ENCODE results near the gene PGD. TPM values are rescaled to one million over a fixed set of nuclear protein-coding genes. Genes with fewer than 3 reads are reported as not detected.
"Not testable (repeated sequence)": the region's sequence is repeated elsewhere in the genome, so short reads cannot be mapped to it uniquely, and the experiment has no call there.

PGD gene
- total RNA-seq (72.2 TPM), polyA plus RNA-seq (48.9 TPM)
- long read RNA-seq, donor 1, partial matches to known transcripts = 0 of 1 reads
- long read RNA-seq, donor 1, other reads (novel, unspliced or antisense) = 0 of 1 reads
- long read RNA-seq, donor 2, transcript PGD-201 (13 exons, 1,885 nt) = major isoform, 36 of 36 reads
- long read RNA-seq, donor 2, partial matches to known transcripts = 0 of 36 reads
- long read RNA-seq, donor 2, other reads (novel, unspliced or antisense) = 0 of 36 reads
- long read RNA-seq, donor 3, transcript PGD-201 (13 exons, 1,885 nt) = major isoform, 36 of 49 reads
- long read RNA-seq, donor 3, partial matches to known transcripts = 13 of 49 reads
- long read RNA-seq, donor 3, other reads (novel, unspliced or antisense) = 0 of 49 reads
- long read RNA-seq, donor 4, transcript PGD-201 (13 exons, 1,885 nt) = major isoform, 13 of 13 reads
- long read RNA-seq, donor 4, partial matches to known transcripts = 0 of 13 reads
- long read RNA-seq, donor 4, other reads (novel, unspliced or antisense) = 0 of 13 reads
- long read RNA-seq, donor 5, transcript PGD-201 (13 exons, 1,885 nt) = major isoform, 38 of 48 reads
- long read RNA-seq, donor 5, partial matches to known transcripts = 10 of 48 reads
- long read RNA-seq, donor 5, other reads (novel, unspliced or antisense) = 0 of 48 reads
- long read RNA-seq, donor 6, transcript PGD-201 (13 exons, 1,885 nt) = major isoform, 17 of 17 reads
- long read RNA-seq, donor 6, partial matches to known transcripts = 0 of 17 reads
- long read RNA-seq, donor 6, other reads (novel, unspliced or antisense) = 0 of 17 reads
- long read RNA-seq, donor 7, transcript PGD-201 (13 exons, 1,885 nt) = major isoform, 11 of 11 reads
- long read RNA-seq, donor 7, partial matches to known transcripts = 0 of 11 reads
- long read RNA-seq, donor 7, other reads (novel, unspliced or antisense) = 0 of 11 reads
- long read RNA-seq, donor 8, transcript PGD-201 (13 exons, 1,885 nt) = major isoform, 10 of 10 reads
- long read RNA-seq, donor 8, partial matches to known transcripts = 0 of 10 reads
- long read RNA-seq, donor 8, other reads (novel, unspliced or antisense) = 0 of 10 reads
- long read RNA-seq, donor 9, transcript PGD-201 (13 exons, 1,885 nt) = major isoform, 24 of 25 reads
- long read RNA-seq, donor 9, partial matches to known transcripts = 0 of 25 reads
- long read RNA-seq, donor 9, other reads (novel, unspliced or antisense) = 0 of 25 reads
- long read RNA-seq, donor 10, transcript PGD-201 (13 exons, 1,885 nt) = major isoform, 17 of 17 reads
- long read RNA-seq, donor 10, partial matches to known transcripts = 0 of 17 reads
- long read RNA-seq, donor 10, other reads (novel, unspliced or antisense) = 0 of 17 reads

GRCh38 chr1:10398734-10399443, at the start of gene PGD:
PGD (plus strand) TSS chr1:10399064; CDS start chr1:10399118, 54 bp downstream.
- H3K36me3 ChIP-seq (ENCODE audit: control insufficient read depth in 2 of 2, insufficient read depth in 2 of 2, low read length in 1 of 2) = peaks cover 8 to 10% of the 10 kb centered on the region in 2 donors
- no peaks in the 10 kb centered on the region for H3K27me3 ChIP-seq (ENCODE audit: control insufficient read depth in 2 of 2, insufficient read depth in 1 of 2, low read length in 1 of 2)
- peaks cover 0 to 6% of the 10 kb centered on the region in 2 donors for H3K9me3 ChIP-seq (ENCODE audit: control insufficient read depth in 2 of 2, insufficient read depth in 1 of 2, low read length in 1 of 2)
- under 1% methylated on average over 76 of the region's 76 CpGs for WGBS
- H3K27ac ChIP-seq (ENCODE audit: low read depth in 1 of 2, low read length in 1 of 2) = peak within 1 kb of the TSS; percentile 85 to 89
- DNase-seq (ENCODE audit: low read depth in 6 of 9, low spot score in 9 of 9) = peak; percentile 85 to 97 (median 93)
- H3K4me1 ChIP-seq (ENCODE audit: control insufficient read depth in 2 of 2, insufficient read depth in 2 of 2, low read length in 2 of 2) = peaks cover 13 to 16% of the 10 kb centered on the region in 2 donors
- peak within 1 kb of the TSS; percentile 82 to 94 for H3K4me3 ChIP-seq (ENCODE audit: low read length in 2 of 2)

- WGBS = 98% methylated on average over 4 of the region's 4 CpGs
- H3K36me3 ChIP-seq (ENCODE audit: control insufficient read depth in 2 of 2, insufficient read depth in 2 of 2, low read length in 1 of 2) = peaks cover 0 to 7% of the 10 kb centered on the region in 2 donors
Measured at GRCh38 chr1:10353282-10353681, 45.6 kb upstream of the PGD start.

GRCh38 chr1:10353693-10354092, 45.2 kb upstream of the PGD start:
- peaks cover 0 to 4% of the 10 kb centered on the region in 2 donors for H3K36me3 ChIP-seq (ENCODE audit: control insufficient read depth in 2 of 2, insufficient read depth in 2 of 2, low read length in 1 of 2)
- H3K9me3 ChIP-seq (ENCODE audit: control insufficient read depth in 2 of 2, insufficient read depth in 1 of 2, low read length in 1 of 2) = no peaks in the 10 kb centered on the region
- no peak overlapping the region for H3K4me3 ChIP-seq (ENCODE audit: low read length in 2 of 2)
- DNase-seq (ENCODE audit: low read depth in 6 of 9, low spot score in 9 of 9) = no peak
- no peaks in the 10 kb centered on the region for H3K4me1 ChIP-seq (ENCODE audit: control insufficient read depth in 2 of 2, insufficient read depth in 2 of 2, low read length in 2 of 2)
- H3K27ac ChIP-seq (ENCODE audit: low read depth in 1 of 2, low read length in 1 of 2) = no peak overlapping the region
- 93% methylated on average over 2 of the region's 2 CpGs for WGBS
- H3K27me3 ChIP-seq (ENCODE audit: control insufficient read depth in 2 of 2, insufficient read depth in 1 of 2, low read length in 1 of 2) = no peaks in the 10 kb centered on the region

More at GRCh38 chr1:10353282-10353681, 45.6 kb upstream of the PGD start:
- Histone ChIP-seq H3K27ac (ENCODE audit: low read depth in 1 of 2, low read length in 1 of 2) (no peak overlapping the region), H3K4me3 (ENCODE audit: low read length in 2 of 2) (no peak overlapping the region), H3K4me1 (ENCODE audit: control insufficient read depth in 2 of 2, insufficient read depth in 2 of 2, low read length in 2 of 2) (no peaks in the 10 kb centered on the region), H3K9me3 (ENCODE audit: control insufficient read depth in 2 of 2, insufficient read depth in 1 of 2, low read length in 1 of 2) (no peaks in the 10 kb centered on the region), H3K27me3 (ENCODE audit: control insufficient read depth in 2 of 2, insufficient read depth in 1 of 2, low read length in 1 of 2) (no peaks in the 10 kb centered on the region)
- DNase-seq (ENCODE audit: low read depth in 6 of 9, low spot score in 9 of 9) = no peak

- Histone ChIP-seq H3K9me3 (ENCODE audit: control insufficient read depth in 2 of 2, insufficient read depth in 1 of 2, low read length in 1 of 2) (no peaks in the 10 kb centered on the region), H3K4me1 (ENCODE audit: control insufficient read depth in 2 of 2, insufficient read depth in 2 of 2, low read length in 2 of 2) (no peaks in the 10 kb centered on the region), H3K36me3 (ENCODE audit: control insufficient read depth in 2 of 2, insufficient read depth in 2 of 2, low read length in 1 of 2) (peaks cover 0 to 3% of the 10 kb centered on the region in 2 donors), H3K27me3 (ENCODE audit: control insufficient read depth in 2 of 2, insufficient read depth in 1 of 2, low read length in 1 of 2) (no peaks in the 10 kb centered on the region), H3K27ac (ENCODE audit: low read depth in 1 of 2, low read length in 1 of 2) (no peak overlapping the region), H3K4me3 (ENCODE audit: low read length in 2 of 2) (no peak overlapping the region)
- DNase-seq (ENCODE audit: low read depth in 6 of 9, low spot score in 9 of 9) = no peak
- 94% methylated on average over 1 of the region's 1 CpG for WGBS
Measured at GRCh38 chr1:10360045-10360444, 38.8 kb upstream of the PGD start.

- DNase-seq (ENCODE audit: low read depth in 6 of 9, low spot score in 9 of 9) = no peak
- Histone ChIP-seq H3K36me3 (ENCODE audit: control insufficient read depth in 2 of 2, insufficient read depth in 2 of 2, low read length in 1 of 2) (peaks cover 6 to 7% of the 10 kb centered on the region in 2 donors), H3K9me3 (ENCODE audit: control insufficient read depth in 2 of 2, insufficient read depth in 1 of 2, low read length in 1 of 2) (no peaks in the 10 kb centered on the region), H3K4me1 (ENCODE audit: control insufficient read depth in 2 of 2, insufficient read depth in 2 of 2, low read length in 2 of 2) (no peaks in the 10 kb centered on the region), H3K27ac (ENCODE audit: low read depth in 1 of 2, low read length in 1 of 2) (no peak overlapping the region), H3K4me3 (ENCODE audit: low read length in 2 of 2) (no peak overlapping the region), H3K27me3 (ENCODE audit: control insufficient read depth in 2 of 2, insufficient read depth in 1 of 2, low read length in 1 of 2) (no peaks in the 10 kb centered on the region)
- 97% methylated on average over 10 of the region's 10 CpGs for WGBS
Measured at GRCh38 chr1:10361515-10361914, 37.3 kb upstream of the PGD start.

GRCh38 chr1:10368194-10368593, 30.7 kb upstream of the PGD start:
- H3K27me3 ChIP-seq (ENCODE audit: control insufficient read depth in 2 of 2, insufficient read depth in 1 of 2, low read length in 1 of 2) = no peaks in the 10 kb centered on the region
- H3K36me3 ChIP-seq (ENCODE audit: control insufficient read depth in 2 of 2, insufficient read depth in 2 of 2, low read length in 1 of 2) = peaks cover 8% of the 10 kb centered on the region in 2 donors
- no peaks in the 10 kb centered on the region for H3K4me1 ChIP-seq (ENCODE audit: control insufficient read depth in 2 of 2, insufficient read depth in 2 of 2, low read length in 2 of 2)
- no peaks in the 10 kb centered on the region for H3K9me3 ChIP-seq (ENCODE audit: control insufficient read depth in 2 of 2, insufficient read depth in 1 of 2, low read length in 1 of 2)
- H3K27ac ChIP-seq (ENCODE audit: low read depth in 1 of 2, low read length in 1 of 2) = no peak overlapping the region
- no peak for DNase-seq (ENCODE audit: low read depth in 6 of 9, low spot score in 9 of 9)
- H3K4me3 ChIP-seq (ENCODE audit: low read length in 2 of 2) = no peak overlapping the region
- 96% methylated on average over 6 of the region's 6 CpGs for WGBS

GRCh38 chr1:10374442-10374860, 24.4 kb upstream of the PGD start:
- Histone ChIP-seq H3K4me1 (ENCODE audit: control insufficient read depth in 2 of 2, insufficient read depth in 2 of 2, low read length in 2 of 2) (peaks cover 0 to 6% of the 10 kb centered on the region in 2 donors), H3K36me3 (ENCODE audit: control insufficient read depth in 2 of 2, insufficient read depth in 2 of 2, low read length in 1 of 2) (peaks cover 9 to 14% of the 10 kb centered on the region in 2 donors), H3K4me3 (ENCODE audit: low read length in 2 of 2) (no peak overlapping the region), H3K27me3 (ENCODE audit: control insufficient read depth in 2 of 2, insufficient read depth in 1 of 2, low read length in 1 of 2) (no peaks in the 10 kb centered on the region), H3K9me3 (ENCODE audit: control insufficient read depth in 2 of 2, insufficient read depth in 1 of 2, low read length in 1 of 2) (no peaks in the 10 kb centered on the region), H3K27ac (ENCODE audit: low read depth in 1 of 2, low read length in 1 of 2) (no peak overlapping the region)
- WGBS = 96% methylated on average over 8 of the region's 8 CpGs
- no peak for DNase-seq (ENCODE audit: low read depth in 6 of 9, low spot score in 9 of 9)

- H3K27me3 ChIP-seq (ENCODE audit: control insufficient read depth in 2 of 2, insufficient read depth in 1 of 2, low read length in 1 of 2); H3K27ac ChIP-seq (ENCODE audit: low read depth in 1 of 2, low read length in 1 of 2); H3K4me1 ChIP-seq (ENCODE audit: control insufficient read depth in 2 of 2, insufficient read depth in 2 of 2, low read length in 2 of 2); H3K4me3 ChIP-seq (ENCODE audit: low read length in 2 of 2); H3K9me3 ChIP-seq (ENCODE audit: control insufficient read depth in 2 of 2, insufficient read depth in 1 of 2, low read length in 1 of 2): not testable (repeated sequence)
- peak in 5 of 9 donors; percentile 25 to 57 (median 34) for DNase-seq (ENCODE audit: low read depth in 6 of 9, low spot score in 9 of 9)
- peaks cover 9 to 10% of the 10 kb centered on the region in 2 donors for H3K36me3 ChIP-seq (ENCODE audit: control insufficient read depth in 2 of 2, insufficient read depth in 2 of 2, low read length in 1 of 2)
- 65% methylated on average over 14 of the region's 14 CpGs for WGBS
Measured at GRCh38 chr1:10377365-10378029, 21.4 kb upstream of the PGD start.
